Activated CD4-positive, alpha-beta T cell treated with anti-CD3 and anti-CD28 coated beads for 4 hours (primary cell): ENCODE results near the gene L3MBTL4.

Source experiments
- DNase-seq, 2 donors: peaks; one replicate each; pipeline ENCODE4 v3.0.0-alpha.2; 2020

L3MBTL4 gene

GRCh38 chr18:5942591-5942990 is 472.1 kb downstream of the L3MBTL4 start:
- DNase-seq: no peak

- DNase-seq: no peak
Measured at GRCh38 chr18:5941890-5942289, 472.8 kb downstream of the L3MBTL4 start.

GRCh38 chr18:5939801-5940667 is 474.7 kb downstream of the L3MBTL4 start:
- no peak for DNase-seq

- DNase-seq: no peak
Measured at GRCh38 chr18:5937795-5938194, 476.9 kb downstream of the L3MBTL4 start.

- DNase-seq: no peak
Measured at GRCh38 chr18:5937121-5937520, 477.6 kb downstream of the L3MBTL4 start.

- no peak for DNase-seq
Measured at GRCh38 chr18:5930789-5931188, 483.9 kb downstream of the L3MBTL4 start.

GRCh38 chr18:5918205-5918858 is 496.4 kb downstream of the L3MBTL4 start:
- no peak for DNase-seq

GRCh38 chr18:5914951-5915350 is 499.8 kb downstream of the L3MBTL4 start:
- no peak for DNase-seq

- no peak for DNase-seq
Measured at GRCh38 chr18:5914016-5914415, 500.7 kb downstream of the L3MBTL4 start.

- no peak for DNase-seq
Measured at GRCh38 chr18:5912566-5912965, 502.1 kb downstream of the L3MBTL4 start.

- DNase-seq: no peak
Measured at GRCh38 chr18:5909125-5909524, 505.6 kb downstream of the L3MBTL4 start.
